GM18951 (cell line): ENCODE data around the gene CAMK1D.
"Not testable (repeated sequence)": the region's sequence is repeated elsewhere in the genome, so short reads cannot be mapped to it uniquely, and the experiment has no call there.

Experiments
- POLR2A ChIP-seq: IDR thresholded peaks from 4 replicates; pipeline ENCODE4 v1.6.1; 2011; ENCODE audit warnings: mild to moderate bottlenecking; ENCODE audit not compliant: insufficient read length, insufficient read depth; ENCODE audit errors: extremely low read depth
- in situ Hi-C: fragments of 300-500 bp; cut with MboI; formaldehyde crosslinking; loops from one replicate; pipeline ENCODE4 v1.12.0; 2022; ENCODE audit warnings: low sequenced_read_pairs, mixed read lengths, inconsistent platforms; ENCODE audit not compliant: unreplicated experiment

CAMK1D gene

DNA sequence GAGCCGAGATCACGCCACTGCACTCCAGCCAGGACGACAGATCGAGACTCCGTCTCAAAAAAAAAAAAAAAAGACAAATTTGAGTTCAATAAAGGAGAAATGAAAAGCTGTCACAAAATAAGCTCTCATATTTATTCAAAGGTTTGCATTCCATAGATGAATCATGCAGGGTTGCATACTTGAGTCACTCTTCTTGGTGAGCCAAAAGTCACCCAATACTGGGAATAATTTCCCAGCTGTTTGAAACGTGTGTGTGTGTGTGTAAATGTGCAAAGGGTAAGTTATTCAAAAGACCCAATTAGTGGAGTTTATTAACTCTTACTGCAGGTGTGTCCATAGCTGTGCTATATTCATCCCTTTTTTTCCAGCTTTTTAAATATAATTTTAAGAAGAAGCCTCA is 354.5 kb downstream of the CAMK1D start:
- in situ Hi-C loops: loop anchor here (10.0 kb wide), 1 partner anchor 449 kb away; no protein-coding TSS in a partner anchor
- no peak for TF ChIP-seq POLR2A

DNA sequence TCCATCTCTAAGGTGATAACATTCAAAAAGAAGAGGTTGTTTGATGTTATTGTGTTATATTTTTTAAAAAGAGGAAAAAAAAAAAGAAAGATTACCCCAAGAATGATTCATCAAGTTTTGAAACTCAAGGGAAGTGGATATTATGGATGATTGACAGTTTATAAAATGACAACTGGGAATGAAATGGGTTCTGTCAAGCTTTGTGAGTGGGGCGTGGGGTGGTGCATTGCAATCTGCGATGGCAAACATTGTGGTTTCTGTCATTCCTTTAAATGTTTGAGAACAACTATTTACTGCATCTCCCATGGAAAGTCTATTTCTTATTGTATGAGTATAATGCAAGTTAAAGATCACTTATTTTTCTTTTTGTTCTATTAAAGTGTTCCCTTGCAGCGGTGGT is 355.1 kb downstream of the CAMK1D start:
- TF ChIP-seq POLR2A: no peak
- in situ Hi-C loops: loop anchor here (10.0 kb wide), 1 partner anchor 450 kb away; no protein-coding TSS in a partner anchor

DNA sequence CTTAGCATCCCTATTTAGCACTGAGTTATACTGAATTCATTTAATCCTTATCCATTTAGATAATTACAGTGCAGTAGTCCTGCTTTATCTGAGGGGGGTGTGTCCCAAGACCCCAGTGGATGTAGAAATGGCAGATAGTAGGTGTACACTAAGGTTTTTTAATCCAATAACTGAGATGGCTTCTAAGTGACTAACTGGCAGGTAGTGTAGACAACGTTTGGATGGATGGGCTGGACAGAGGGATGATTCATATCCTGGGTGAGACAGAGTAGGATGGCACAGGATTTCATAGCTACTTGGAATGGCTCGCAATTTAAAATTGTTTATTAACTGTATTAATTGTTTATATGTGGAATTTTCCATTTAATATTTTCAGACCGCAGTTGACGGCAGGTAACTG is 356.6 kb downstream of the CAMK1D start:
- in situ Hi-C loops: loop anchor here (10.0 kb wide), 1 partner anchor 451 kb away; no protein-coding TSS in a partner anchor
- TF ChIP-seq POLR2A: no peak

DNA sequence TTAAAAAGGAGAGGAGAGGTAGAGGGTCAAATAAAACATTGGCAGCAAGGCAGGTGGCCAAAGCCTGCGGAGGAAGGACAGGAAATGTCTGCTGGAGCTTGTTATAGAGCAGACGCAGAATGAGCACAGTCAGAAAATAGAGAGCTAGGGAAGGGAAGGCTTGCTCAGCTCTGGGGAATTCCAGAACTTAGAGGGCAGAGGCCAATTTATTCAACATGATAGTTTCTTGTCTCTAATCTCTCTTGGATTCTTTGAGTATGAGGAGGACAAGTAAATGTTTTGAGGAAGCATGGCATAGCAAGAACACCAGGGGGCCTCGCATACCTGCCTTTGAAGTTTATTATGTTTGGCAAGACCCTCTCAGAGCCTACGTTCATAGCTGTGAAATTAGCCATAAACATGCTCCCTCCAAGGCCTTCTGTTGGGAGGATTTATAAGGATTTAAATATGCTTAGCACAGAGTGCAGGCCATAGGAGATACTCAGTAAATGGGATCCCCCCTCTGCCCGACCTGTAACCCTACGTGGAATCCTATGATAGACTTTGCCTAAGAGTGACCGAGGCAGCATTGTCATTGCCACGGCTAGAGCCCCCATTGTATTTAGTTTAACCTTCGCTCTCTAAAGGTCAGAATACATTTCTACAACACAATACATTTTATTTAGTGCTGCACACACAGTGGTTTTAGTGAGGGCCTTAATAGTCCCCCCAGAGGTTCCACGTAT is 358.3 kb downstream of the CAMK1D start:
- in situ Hi-C loops: loop anchor here (10.0 kb wide), 1 partner anchor 453 kb away; no protein-coding TSS in a partner anchor

DNA sequence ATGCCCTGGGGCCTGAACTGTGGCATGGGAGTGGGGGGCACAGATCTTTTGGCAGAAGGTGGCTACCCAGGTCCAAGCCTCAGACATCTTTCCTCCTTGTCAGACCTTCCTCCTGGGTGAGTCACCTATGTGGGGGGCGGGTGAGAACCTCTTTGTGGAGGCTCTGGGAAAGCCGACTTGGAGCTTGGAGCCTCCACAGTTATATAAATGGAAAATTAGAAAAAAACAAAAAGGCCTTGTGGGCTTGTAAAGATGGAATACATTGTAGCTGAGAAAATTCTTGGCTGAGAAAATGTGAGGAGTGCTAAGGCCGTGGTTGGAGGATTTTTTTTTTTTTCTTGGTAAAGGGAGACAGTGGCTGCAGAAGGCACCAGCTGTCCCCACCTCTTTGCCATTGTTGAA is 359.7 kb downstream of the CAMK1D start:
- TF ChIP-seq POLR2A: no peak
- in situ Hi-C loops: loop anchor here (10.0 kb wide), 1 partner anchor 454 kb away; no protein-coding TSS in a partner anchor

More for the DNA sequence above, 358.3 kb downstream of the CAMK1D start:
- no peak for TF ChIP-seq POLR2A

DNA sequence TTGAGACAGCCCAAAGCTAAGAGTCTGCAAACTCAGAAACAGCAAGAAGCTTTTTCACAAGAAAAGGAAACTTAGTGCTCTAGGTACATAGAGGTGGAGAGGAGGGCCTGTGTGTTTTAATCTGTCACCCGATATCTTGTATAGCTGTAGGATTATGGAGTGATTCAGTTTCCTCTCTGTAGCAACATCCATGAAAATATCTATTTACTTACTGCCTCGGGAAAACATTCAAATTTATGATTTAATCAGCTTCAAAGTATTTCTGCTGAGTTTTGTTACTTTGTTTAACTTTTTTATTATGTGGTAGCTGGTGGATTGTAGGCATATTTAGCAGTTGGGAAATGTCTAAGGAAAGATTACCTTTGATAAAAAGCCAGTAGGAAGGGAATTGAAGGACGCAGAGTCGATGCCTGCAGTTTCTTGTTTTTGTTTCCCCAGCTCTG is 360.2 kb downstream of the CAMK1D start:
- no peak for TF ChIP-seq POLR2A
- in situ Hi-C loops: loop anchor here (10.0 kb wide), 1 partner anchor 455 kb away; no protein-coding TSS in a partner anchor

DNA sequence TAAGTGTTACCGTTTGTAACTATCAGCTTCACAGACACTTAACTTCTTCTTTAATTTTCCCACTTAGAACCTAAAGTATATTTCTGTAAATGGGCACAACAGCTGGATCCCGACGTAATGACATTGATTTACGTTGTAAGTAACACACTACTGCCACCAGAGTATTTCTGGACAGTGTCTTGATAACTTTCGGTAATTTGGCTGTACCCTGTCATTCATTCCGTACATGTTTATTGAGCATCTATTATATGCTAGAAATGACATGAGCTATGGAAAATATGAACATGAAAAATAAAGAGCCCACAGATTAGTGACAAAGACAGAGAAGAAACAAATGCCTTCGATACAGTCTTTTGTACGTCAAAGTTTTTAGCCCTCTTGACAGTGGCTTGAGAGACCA is 360.8 kb downstream of the CAMK1D start:
- in situ Hi-C loops: no loop called here
- no peak for TF ChIP-seq POLR2A

DNA sequence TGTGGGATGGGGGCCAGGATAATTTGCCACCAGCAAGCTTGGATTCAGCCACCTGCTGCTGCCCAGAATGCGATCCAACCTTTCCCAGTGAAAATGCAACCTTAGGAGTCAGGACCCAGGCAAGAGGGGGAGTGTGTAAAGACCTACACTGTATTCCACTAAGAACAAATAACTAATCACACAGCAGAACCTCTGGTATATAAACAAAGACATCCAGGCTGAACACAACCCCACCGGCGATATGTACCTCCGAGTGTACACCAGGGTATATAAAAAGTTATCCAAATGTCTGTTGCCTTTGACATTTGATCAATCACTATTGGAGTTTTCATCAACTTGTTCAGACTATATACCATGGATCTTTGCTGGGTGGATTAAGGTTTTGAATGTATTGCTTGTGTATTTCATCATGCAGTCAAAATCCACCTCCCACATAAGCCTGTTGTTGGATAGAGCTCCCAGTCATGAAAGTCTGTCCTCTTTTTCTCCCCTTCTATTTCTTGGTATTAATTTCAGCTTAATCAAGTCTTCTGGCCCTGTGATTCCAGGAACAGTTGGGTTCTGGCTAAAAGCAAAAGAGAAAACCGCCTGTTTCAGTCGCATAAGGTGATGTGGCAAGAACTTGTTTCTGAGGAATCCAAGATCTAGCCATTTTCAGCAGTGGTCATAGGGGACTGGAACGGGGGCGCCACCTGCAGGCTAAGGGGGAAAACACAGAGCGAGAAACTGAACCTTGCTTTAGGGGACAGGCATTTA is 361.4 kb downstream of the CAMK1D start:
- in situ Hi-C loops: no loop called here
- no peak for TF ChIP-seq POLR2A

DNA sequence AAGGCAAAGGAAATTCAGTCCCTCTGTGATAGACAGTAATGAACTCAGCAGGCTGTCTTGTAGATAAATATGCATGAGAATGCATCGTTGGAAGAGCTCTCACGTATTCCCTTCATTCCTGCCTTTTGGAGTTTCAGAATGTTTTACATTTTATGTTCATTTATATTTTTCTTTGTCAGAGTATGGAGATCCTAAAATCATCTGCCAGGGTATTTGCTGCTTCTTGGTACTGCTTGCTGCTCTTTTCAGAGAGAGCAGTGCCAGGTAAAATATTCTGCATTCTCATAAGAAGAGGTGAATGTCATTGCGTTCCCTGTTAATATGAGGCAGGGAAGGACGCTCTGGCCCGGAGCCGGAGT is 362.0 kb downstream of the CAMK1D start:
- in situ Hi-C loops: no loop called here

DNA sequence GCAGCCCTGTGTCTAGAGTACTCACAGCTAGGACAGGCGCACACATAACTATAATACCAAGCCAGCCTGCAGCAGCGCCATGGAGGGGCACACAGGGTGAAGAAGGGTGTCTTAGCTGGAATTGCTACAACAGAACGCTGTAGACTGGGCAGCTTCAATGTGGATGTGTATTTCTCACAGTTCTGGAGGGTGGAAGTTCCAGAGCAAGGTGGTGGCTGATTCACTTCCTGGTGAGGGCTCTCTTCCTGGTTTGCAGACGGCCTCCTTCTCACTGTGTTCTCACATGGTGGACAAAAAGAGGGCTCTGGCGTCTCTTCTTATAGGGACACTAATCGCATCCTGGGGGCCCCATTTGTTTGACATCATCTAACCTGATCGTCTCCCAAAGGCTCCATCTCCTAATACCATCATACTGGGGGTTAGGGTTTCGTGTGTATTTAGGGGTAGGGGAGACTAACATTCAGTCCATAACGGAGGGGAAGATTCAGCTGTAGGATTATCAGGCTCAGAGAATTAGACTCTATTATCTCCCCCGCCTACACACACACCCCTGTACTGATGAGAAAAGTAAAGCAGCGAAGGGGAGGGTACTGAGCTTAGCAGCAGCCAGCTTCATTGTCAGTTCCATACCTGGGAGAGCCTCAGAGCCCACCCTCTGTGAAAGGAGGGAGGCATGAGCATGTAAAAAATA is 363.1 kb downstream of the CAMK1D start:
- in situ Hi-C loops: no loop called here
- no peak for TF ChIP-seq POLR2A

More for the DNA sequence above, 362.0 kb downstream of the CAMK1D start:
- TF ChIP-seq POLR2A: no peak

DNA sequence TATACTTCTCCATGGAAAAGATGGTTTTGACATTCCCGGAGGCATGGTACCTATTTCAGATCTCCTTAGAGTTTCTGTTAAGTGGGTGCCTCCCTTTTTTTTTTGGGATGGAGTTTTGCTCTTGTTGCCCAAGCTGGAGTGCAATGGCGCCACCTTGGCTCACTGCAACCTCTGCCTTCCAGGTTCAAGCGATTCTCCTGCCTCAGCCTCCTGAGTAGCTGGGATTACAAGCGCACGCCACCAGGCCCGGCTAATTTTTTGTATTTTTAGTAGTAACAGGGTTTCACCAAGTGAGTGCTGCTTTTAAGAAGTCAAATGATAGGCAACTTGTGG is 363.6 kb downstream of the CAMK1D start:
- in situ Hi-C loops: not testable (repeated sequence)

DNA sequence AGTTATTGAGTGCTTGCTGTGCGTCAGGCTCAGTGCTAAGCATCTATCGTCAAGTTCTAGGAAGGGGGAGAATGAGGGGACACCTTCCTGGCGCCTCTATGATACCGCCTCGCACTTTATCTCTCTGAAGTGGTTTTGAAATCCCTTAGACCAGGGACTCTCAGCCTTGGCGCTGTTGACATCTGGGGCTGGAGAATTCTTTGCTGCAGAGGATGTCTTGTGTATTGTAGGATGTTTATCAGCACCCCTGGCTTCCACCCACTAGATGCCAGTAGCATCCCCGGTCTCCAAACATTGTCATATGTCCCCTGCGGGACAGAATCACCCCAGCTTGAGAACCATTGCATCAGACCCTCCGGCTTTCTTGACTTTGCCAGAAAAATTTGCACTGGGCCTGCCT is 366.7 kb downstream of the CAMK1D start:
- TF ChIP-seq POLR2A: no peak
- in situ Hi-C loops: no loop called here

DNA sequence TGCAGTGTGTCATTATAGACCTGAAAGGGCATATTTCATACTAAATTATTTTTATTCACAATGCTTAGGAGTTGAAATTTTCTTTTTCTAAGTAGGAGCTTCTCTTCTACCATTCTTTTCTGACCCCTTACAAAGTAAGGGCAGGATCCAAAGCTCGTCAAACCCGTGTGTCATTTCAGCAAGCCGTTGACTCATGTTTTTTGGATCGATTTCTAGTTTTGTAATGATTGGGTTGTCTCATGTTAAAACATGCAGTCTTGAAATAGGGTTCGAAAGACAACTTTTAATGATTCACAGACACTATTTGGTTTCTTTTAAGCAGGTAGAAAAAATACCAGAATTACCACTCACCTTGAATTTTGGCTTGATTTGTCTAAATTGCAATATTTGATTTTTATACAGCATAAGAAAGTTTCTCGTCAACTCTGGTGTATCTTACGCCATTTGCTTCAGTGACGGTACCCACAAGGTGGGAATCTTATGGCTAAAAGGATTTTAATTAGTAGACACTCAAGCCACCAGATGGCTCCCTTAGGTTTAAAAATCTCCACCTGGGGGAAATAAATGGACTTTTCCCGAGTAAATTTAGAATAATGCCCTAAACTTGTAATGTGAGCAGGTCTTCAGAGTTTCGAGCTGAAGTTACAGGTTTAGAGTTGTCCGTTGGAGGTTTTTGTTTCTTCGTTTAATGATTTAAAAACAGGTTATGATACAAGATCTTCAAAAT is 368.8 kb downstream of the CAMK1D start:
- TF ChIP-seq POLR2A: no peak
- in situ Hi-C loops: no loop called here
